ENCODE measurements around the gene TSHZ2.

The TSHZ2 gene

DNA sequence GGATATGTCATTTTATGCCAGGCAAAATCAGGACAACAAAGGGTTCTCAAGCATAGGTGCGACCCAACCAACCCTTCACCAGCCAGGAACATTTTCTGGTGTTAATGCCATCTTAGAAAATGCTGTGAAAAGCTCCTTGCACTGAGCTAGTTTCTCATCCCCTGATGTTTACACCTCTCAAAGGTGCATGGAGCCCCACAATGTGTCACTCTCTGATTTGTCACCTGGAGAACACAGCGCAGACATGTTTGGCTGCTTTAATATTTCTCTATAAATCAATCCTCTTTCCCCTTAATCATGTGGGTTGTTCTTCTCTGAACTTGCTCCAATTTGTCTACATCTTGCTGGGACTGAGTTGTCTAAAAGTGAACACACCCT is 244.3 kb downstream of the TSHZ2 start:
- DNase-seq = no peak

- peak; percentile 6 for DNase-seq
Observed at GRCh38 chr20:53216856-53217576, 244.9 kb downstream of the TSHZ2 start.

DNA sequence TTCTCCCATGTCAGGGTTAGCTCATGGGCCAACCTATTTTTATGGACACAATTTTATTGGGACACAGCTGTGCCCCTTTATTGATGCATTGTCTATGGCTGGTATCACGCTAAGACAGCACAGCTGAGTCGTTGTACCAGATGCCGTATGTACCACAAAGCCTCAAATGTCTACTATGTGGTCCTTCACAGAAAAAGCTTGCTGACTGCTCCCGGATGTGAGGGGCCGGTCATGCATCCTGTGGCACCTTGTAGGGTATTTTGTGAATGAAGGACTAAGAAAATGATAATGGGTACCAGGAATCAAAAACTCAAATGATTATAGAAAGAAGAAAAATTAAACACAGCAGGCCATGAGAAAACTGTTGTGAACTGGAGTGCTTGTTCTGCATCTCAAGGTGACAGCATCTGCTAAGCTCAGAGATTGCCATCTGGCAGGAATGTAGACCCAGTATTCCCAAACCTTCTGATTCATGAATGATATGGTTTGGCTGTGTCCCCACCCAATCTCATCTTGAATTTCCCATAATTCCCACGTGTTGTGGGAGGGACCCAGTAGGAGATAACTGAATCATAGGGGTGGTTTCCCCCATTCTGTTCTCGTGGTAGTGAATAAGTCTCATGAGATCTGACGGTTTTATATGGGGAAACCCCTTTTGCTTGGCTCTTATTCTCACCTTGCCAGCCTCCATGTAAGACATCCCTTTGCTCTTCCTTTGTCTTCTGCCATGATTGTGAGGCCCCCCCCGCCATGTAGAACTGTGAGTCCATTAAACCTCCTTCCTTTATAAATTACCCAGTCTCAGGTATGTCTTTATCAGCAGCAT is 248.5 kb downstream of the TSHZ2 start:
- DNase-seq = no peak

- no peak for DNase-seq
Observed at GRCh38 chr20:53221731-53222130, 249.6 kb downstream of the TSHZ2 start.

GRCh38 chr20:53222416-53222815 is 250.3 kb downstream of the TSHZ2 start:
- no peak for DNase-seq

DNA sequence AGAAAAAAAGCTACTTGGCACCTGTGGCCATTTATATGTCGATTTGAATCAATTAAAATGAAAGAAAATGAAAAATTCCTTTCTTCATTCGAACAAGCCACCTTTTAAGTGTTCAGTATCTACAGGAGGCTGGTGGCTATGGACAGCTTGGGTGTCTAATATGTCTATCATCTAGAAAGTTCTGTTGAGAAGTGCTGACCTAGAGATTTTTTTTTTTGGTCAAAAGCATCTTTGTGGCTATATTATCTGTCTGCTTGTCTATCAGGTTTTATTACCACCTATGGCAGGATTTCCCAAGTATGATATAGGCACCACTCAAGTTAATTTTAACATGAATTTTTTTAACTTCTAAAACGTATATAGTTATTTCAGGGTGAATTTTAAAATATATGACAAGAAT is 250.8 kb downstream of the TSHZ2 start:
- DNase-seq = no peak

DNA sequence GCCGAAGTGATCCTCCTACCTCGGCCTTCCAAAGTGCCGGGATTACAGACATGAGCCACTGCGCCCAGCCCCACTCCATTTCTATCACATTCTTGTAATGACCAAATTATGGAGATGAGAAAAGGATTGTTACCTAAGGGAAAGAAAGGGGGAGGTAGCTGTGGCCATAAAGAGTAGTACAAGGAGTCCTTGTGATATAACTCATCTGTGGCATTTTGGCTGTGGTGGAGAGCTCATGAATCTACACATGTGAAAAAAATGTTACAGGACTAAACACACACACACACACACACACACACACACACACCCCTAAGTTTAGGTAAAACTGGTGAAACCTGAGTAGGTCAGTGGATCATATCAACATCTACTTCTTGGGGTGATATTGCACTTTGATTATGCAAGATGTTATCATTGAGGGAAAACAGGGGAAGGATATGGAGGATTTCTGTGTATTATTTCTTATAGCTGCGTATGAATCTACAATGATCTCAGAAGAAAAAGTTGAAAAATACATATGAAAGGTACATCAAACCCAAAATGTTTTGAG is 251.5 kb downstream of the TSHZ2 start:
- DNase-seq = no peak

GRCh38 chr20:53224851-53225250 is 252.7 kb downstream of the TSHZ2 start:
- DNase-seq = no peak

DNA sequence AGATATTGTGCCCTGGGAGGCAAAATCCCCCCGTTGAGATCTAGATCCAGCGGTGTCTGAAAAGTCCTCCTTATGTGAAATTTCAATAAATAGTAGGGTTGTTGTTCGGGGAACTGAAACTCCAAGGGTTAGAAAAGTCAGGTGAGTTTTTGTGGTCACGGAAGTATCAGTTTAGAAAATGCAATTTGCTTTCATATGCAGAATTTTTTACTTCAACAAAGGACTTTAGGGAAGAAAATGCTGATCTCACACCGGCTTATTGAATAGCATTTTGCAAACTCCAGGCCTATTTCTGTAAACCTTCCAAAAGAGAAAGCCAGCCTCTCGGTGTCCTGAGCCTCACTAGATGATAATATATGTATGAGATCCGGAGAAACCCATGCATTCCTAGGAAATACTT is 254.7 kb downstream of the TSHZ2 start:
- no peak for DNase-seq

DNA sequence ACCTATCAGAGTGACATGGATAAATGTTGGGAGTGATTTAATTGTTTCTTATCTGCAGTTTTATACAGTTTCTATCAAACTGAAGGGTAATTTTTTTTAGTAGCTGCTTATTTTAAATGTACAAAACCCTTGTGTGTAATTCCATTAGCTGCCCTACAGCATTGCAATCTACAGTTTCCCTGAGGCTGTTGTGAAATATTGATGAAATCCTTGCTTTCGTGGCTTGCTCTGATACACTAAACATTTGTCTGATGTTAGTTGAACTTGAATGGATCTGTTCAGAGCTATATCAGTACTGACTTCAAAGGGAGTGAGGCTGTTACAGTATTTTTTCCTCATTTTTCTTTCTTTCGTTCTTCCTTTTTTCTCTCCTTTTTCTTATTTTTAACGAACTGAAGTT is 255.4 kb downstream of the TSHZ2 start:
- DNase-seq = no peak

DNA sequence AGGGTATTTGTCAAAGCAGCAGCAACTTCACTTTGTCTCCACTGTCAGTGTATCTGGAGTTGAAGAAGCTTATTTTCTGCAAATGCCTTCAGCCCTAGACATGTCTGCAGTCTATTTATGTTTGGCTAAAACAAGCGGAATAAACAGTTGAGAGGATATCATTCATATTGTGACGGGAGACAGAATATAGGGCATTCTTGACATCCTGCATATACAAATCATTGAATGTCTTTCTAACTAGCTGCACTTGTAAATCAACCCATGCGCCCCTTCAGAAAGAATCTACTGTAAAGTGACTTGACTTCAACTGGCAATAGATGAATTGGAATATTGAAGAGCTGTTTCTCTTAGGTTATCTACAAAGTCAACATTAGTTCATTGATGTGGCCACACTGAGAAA is 258.9 kb downstream of the TSHZ2 start:
- no peak for DNase-seq

GRCh38 chr20:53237461-53237860 is 265.3 kb downstream of the TSHZ2 start:
- no peak for DNase-seq

DNA sequence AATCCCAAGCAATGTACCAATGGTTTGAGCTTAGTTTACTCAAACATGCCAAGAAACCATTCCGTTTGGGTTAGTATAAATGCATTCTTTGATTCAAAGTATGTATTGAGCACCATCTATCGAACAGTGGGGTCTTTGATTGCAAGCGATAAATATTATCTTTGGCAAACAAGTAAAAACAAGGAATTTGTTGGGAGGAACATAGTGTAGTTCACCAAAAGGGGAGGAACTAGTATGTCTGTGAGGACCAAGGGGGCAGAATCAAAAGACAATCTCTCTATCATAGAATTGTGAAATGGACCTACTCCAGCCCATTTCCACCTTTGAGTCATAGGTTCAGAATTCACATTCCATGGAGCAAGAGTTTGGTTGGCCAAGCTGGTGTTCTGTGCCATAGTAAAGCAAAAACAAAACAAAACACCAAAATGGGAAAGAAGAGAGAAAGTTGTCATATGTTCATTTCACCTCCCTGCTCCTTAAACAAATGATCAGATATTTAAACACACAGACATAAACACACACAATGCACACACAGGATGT is 266.0 kb downstream of the TSHZ2 start:
- DNase-seq = no peak

GRCh38 chr20:53243152-53243551 is 271.0 kb downstream of the TSHZ2 start:
- no peak for DNase-seq

- DNase-seq = no peak
Observed at GRCh38 chr20:53244711-53245110, 272.6 kb downstream of the TSHZ2 start.

GRCh38 chr20:53245574-53245973 is 273.4 kb downstream of the TSHZ2 start:
- no peak for DNase-seq

DNA sequence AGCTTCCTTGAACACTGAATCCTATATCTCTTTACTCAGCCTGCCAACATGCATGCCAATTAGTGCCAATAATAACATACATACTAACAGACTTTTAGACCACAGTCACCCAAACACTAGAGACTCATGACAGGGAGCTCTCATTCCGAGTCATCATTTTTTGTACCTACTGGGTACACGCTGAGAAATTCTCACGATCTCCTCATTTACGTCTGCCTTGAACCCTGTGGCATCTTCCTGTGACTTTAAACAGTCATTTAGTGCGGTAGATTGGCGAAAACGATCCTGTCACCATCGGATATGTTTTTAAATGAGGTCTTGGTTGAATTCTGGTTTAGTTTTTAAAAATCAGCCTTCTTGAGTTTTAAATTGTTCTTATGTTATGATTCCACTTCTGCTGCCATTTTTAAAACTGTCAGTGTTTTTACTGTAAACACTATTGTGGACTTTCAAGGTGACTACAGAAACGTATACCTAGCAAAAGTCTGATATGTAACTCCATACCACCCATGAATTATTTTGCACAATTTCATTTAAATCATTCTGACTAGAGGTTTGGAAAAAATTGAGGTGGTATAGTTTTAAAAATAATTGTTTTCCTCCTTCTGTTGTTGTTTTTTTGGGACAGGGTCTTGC is 275.4 kb downstream of the TSHZ2 start:
- no peak for DNase-seq

DNA sequence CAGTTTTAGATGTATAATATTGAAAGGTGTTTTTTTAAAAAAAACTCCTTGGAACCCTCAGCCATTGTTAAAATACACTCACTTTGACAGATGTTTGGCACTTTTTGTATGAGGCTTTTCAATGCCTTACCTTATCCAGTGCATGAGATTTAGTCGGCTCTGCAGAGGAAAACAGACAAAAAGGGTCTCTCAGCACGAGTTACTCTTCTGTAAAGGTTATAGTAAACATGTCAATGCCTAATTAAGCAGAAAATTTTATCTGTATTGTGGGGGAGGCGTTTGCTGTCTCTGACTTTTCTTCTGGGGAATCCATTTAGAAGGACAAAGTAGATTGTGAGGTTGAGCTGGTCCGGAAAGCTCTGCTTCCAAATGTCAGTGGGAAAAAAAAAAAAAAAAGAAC is 278.3 kb downstream of the TSHZ2 start:
- no peak for DNase-seq

DNA sequence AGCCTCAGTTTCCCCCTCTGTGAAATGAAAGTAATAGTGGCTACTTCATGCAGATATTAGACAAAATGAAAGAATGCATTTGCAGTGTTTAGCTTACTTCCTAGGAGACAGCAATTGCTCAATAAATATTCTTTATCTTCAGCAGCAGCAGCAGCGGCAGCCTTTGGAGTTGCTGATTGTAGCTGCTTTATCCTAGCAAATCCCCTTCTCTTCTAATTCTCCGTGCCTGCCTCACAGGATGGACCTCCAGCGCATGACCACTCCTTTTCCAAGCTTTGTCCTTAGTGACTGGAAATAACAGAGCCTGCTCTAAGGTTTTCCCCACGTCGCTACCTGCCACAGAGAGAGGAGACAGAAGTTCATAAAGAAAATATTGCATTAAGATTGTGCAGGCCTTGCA is 279.8 kb downstream of the TSHZ2 start:
- DNase-seq = no peak

GRCh38 chr20:53253668-53254067 is 281.5 kb downstream of the TSHZ2 start:
- DNase-seq = no peak

DNA sequence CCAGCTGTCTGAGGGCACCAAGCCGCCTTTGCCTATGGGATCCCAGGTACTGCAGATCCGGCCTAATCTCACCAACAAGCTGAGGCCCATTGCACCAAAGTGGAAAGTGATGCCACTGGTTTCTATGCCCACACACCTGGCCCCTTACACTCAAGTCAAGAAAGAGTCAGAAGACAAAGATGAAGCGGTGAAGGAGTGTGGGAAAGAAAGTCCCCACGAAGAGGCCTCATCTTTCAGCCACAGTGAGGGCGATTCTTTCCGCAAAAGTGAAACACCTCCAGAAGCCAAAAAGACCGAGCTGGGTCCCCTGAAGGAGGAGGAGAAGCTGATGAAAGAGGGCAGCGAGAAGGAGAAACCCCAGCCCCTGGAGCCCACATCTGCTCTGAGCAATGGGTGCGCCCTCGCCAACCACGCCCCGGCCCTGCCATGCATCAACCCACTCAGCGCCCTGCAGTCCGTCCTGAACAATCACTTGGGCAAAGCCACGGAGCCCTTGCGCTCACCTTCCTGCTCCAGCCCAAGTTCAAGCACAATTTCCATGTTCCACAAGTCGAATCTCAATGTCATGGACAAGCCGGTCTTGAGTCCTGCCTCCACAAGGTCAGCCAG is 283.0 kb downstream of the TSHZ2 start:
- DNase-seq = no peak

- no peak for DNase-seq
Observed at GRCh38 chr20:53258741-53259140, 286.6 kb downstream of the TSHZ2 start.

DNA sequence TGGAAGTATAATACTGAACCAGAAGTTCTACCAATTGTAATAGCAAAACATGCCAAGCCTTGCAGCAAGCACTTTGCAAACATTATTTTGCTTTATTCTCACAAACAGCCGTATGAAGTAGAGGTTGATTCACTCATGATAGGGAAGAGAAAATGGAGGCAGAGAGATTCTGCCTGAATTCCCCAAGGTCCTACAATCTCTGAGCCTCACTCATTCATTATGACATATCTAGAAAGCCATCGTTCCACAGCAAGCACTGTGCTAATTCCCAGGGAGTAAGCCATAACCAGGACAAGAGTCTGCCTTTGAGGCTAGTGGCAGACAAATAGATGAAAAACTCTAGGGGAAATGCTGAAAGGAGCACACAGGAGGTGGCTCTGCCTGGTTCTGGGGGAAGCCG is 288.0 kb downstream of the TSHZ2 start:
- no peak for DNase-seq

Measured in NCI-H748 treated with DMSO at 0.1 percent for 48 hours (cell line).